B cell (primary cell): ENCODE measurements around the gene RAB3D. TPM values are rescaled to one million over a fixed set of nuclear protein-coding genes. Genes with fewer than 3 reads are reported as not detected.

Experiments used
- ATAC-seq: fragments of 200-7000 bp; cut with Tn5 transposase; one replicate; pipeline ENCODE4 v1.10.0; 2021; ENCODE audit warnings: low read depth, mild to moderate bottlenecking, moderate number of reproducible peaks, moderate library complexity
- CTCF ChIA-PET: fragments of 350-600 bp; sonication (Branson Sonifier 250); formaldehyde crosslinking; loops from one replicate; lab custom pipeline; 2021; ENCODE audit warnings: antibody characterized with exemption, inconsistent platforms; lab: Charles Lee
- POLR2A ChIA-PET: fragments of 350-600 bp; sonication (Branson Sonifier 250); formaldehyde crosslinking; loops from one replicate; lab custom pipeline; 2021; ENCODE audit warnings: antibody characterized with exemption; lab: Charles Lee
- DNase-seq: peaks from one replicate; pipeline ENCODE4 v3.0.0; 2013
- H2AFZ ChIP-seq: 2 replicates; pipeline ENCODE4 v1.6.1; 2012; ENCODE audit warnings: mild to moderate bottlenecking, low read depth, low read length; ENCODE audit not compliant: insufficient read depth, poor library complexity, severe bottlenecking
- H3K27ac ChIP-seq, 2 donors: 1 replicate in 1 of 2; 2 replicates in 1 of 2; pipeline ENCODE4 v1.5.1; 2012 to 2013; ENCODE audit warnings: low read length in 2 of 2, mild to moderate bottlenecking in 2 of 2, moderate library complexity in 1 of 2
- H3K27me3 ChIP-seq, 4 experiments: fragments of 200-600 bp in 1 of 4; sonication (generic) in 1 of 4; replicated peaks in 1 of 4; 1 replicate in 2 of 4; 2 replicates in 2 of 4; pipeline versions ENCODE4 v1.6.1 to v1.7.0; 2013 to 2016; ENCODE audit warnings: low read length in 3 of 4, mild to moderate bottlenecking in 2 of 4, mixed read lengths in 1 of 4, moderate library complexity in 1 of 4; ENCODE audit not compliant: insufficient read depth in 4 of 4, control insufficient read depth in 3 of 4; ENCODE audit errors: control extremely low read depth in 1 of 4
- H3K36me3 ChIP-seq, 2 experiments: replicated peaks in 1 of 2; 1 replicate in 1 of 2; 2 replicates in 1 of 2; pipeline versions ENCODE4 v1.6.1 to v1.7.1; 2013; ENCODE audit warnings: low read length in 1 of 2; ENCODE audit not compliant: insufficient read depth in 2 of 2, control insufficient read depth in 1 of 2; ENCODE audit errors: control extremely low read depth in 1 of 2, extremely low read depth in 1 of 2
- H3K4me1 ChIP-seq, 2 donors: fragments of 200-600 bp in 1 of 2; sonication (generic) in 1 of 2; 1 replicate in 1 of 2; 2 replicates in 1 of 2; pipeline versions ENCODE4 v1.5.1 to v1.6.1; 2013 to 2017; ENCODE audit warnings: low read length in 2 of 2; ENCODE audit not compliant: control insufficient read depth in 2 of 2, insufficient read depth in 2 of 2
- H3K4me2 ChIP-seq: replicated peaks from 2 replicates; pipeline ENCODE3; 2012; ENCODE audit warnings: mild to moderate bottlenecking, low read depth, low read length; ENCODE audit not compliant: poor library complexity, severe bottlenecking
- H3K4me3 ChIP-seq, 5 experiments: fragments of 200-600 bp in 1 of 5; sonication (generic) in 1 of 5; 1 replicate in 3 of 5; 2 replicates in 2 of 5; pipeline versions ENCODE4 v1.5.1 to v1.7.0; 2011 to 2016; ENCODE audit warnings: low read length in 4 of 5, mild to moderate bottlenecking in 4 of 5, low read depth in 2 of 5, control low read depth in 1 of 5, moderate library complexity in 1 of 5; ENCODE audit not compliant: insufficient read depth in 1 of 5; ENCODE audit errors: control extremely low read depth in 1 of 5, extremely low read depth in 1 of 5
- H3K79me2 ChIP-seq: fragments of 200-600 bp; sonication (generic); one replicate; pipeline ENCODE4 v1.6.0; 2016; ENCODE audit warnings: low read length; ENCODE audit not compliant: control insufficient read depth, insufficient read depth
- H3K9ac ChIP-seq: fragments of 200-600 bp; sonication (generic); 2 replicates; pipeline ENCODE4 v1.6.1; 2017; ENCODE audit warnings: mild to moderate bottlenecking, low read length, moderate library complexity
- H3K9me3 ChIP-seq, 3 donors: one replicate each; pipeline versions ENCODE4 v1.6.1 to v1.7.1; 2013; ENCODE audit warnings: low read length in 2 of 3; ENCODE audit not compliant: control insufficient read depth in 2 of 3, insufficient read depth in 1 of 3; ENCODE audit errors: control extremely low read depth in 1 of 3
- H4K20me1 ChIP-seq: 2 replicates; pipeline ENCODE4 v1.6.0; 2012; ENCODE audit warnings: mild to moderate bottlenecking, low read length; ENCODE audit not compliant: insufficient read depth, control insufficient read depth, poor library complexity, severe bottlenecking
- H3K27ac Mint-ChIP-seq: one replicate; pipeline ENCODE4 v1.8.0; 2021; ENCODE audit warnings: mixed read lengths
- H3K27me3 Mint-ChIP-seq: one replicate; pipeline ENCODE4 v1.8.0; 2021; ENCODE audit warnings: mixed read lengths
- H3K4me1 Mint-ChIP-seq: one replicate; pipeline ENCODE4 v1.8.0; 2021; ENCODE audit warnings: mixed read lengths
- H3K4me3 Mint-ChIP-seq: one replicate; pipeline ENCODE4 v1.8.0; 2021; ENCODE audit warnings: mixed read lengths
- H3K9me3 Mint-ChIP-seq: one replicate; pipeline ENCODE4 v1.8.0; 2022; ENCODE audit warnings: mixed read lengths; ENCODE audit not compliant: insufficient read depth
- EZH2 ChIP-seq: IDR thresholded peaks from 2 replicates; pipeline ENCODE4 v1.6.1; 2012; ENCODE audit warnings: borderline replicate concordance, low read depth, mild to moderate bottlenecking, moderate library complexity, low read length; ENCODE audit not compliant: insufficient read depth, poor library complexity, severe bottlenecking
- WGBS: methylation state at CpG from one replicate; pipeline ENCODE4 v1.1.5; 2013; ENCODE audit warnings: missing lambda C conversion rate; ENCODE audit not compliant: insufficient coverage; 5-methylcytosine and 5-hydroxymethylcytosine counted together
- intact Hi-C: fragments of 100-400 bp; cut with micrococcal nuclease; formaldehyde crosslinking; loops from one replicate; pipeline ENCODE4 v1.10.0; 2022
- polyA plus RNA-seq: library from polyadenylated mRNA; depleted of rRNA; stranded (reverse); fragments of >200 nt; gene quantifications from 2 replicates; pipeline ENCODE4 v1.2.3, GENCODE V29; 2012
- total RNA-seq, 2 donors: library from RNA; stranded (reverse); fragments of 120-200 nt in 1 of 2; gene quantifications; 1 replicate in 1 of 2; 2 replicates in 1 of 2; pipeline versions ENCODE4 v1.2.3 to v1.2.4, GENCODE V29; 2013 to 2022
- TF ChIP-seq, protein P1 (sequence below): fragments of 200-600 bp; IDR thresholded peaks from one replicate; pipeline ENCODE4 v1.8.0; 2022; ENCODE audit warnings: antibody characterized with exemption, mild to moderate bottlenecking

RAB3D gene
- total and polyA plus RNA-seq, 2 donors (not counting 1 experiment from before 2014, with no cell fraction given): 5.3 to 8.9 TPM

DNA sequence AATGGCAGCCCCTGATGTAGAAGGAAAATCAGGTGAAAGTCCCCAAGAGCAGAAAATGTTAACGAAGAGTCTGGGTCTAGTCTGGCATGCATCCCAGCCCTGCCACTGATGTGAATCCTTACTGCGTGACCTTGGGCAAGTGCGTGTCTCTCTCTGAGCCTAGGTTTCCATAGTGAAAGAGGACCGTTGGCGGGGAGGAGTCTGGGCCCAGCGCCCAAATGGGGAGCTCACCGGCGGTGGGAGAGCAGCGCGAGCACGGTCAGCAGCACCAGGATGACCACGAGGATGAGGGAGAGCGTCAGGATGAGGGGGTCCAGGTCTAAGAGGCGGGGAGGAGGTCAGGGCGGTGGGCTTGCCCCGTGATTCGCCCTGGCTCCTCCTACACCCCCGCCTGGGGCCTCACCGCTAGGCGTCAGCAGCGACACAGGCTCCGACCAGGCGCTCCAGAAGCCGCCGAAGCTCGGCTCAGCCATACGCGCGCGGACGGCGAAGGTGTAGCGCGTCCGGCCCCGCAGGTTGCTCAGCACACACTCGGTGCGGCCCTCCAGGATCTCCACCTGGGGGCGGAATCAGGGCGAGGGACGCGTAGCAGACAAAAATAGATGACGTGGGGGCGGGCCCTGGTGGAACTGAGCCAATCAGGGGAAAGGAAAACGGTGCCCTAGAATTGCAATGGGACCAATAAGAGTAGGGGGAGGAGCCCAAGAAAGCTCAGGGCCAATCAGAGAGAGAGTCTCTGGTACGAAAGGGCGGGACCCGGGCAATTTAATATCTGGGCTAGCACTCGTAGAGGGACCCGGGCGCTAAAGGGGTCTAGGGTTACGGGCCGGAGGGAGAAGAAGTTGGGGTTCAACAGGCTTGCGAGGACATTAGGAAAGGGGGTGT is 41.4 kb upstream of the RAB3D start:
- Histone ChIP-seq H3K9me3 (peaks cover 0 to 11% (median 0%) of the 10 kb centered on the region in 3 donors), H4K20me1 (no peaks in the 10 kb centered on the region), H2AFZ (peak overlapping the region; percentile 81), H3K79me2 (peaks cover 9% of the 10 kb centered on the region), H3K36me3 (no peaks in the 10 kb centered on the region), H3K27me3 (peaks cover 0 to 6% (median 2%) of the 10 kb centered on the region in 4 experiments), H3K27ac (peak overlapping the region; percentile 87 to 93), H3K4me3 (peak overlapping the region; percentile 51 to 65 (median 60)), H3K9ac (peak overlapping the region; percentile 68), H3K4me1 (peaks cover 46 to 57% of the 10 kb centered on the region in 2 donors), H3K4me2 (peak overlapping the region; percentile 91)
- ChIA-PET POLR2A (interaction anchor here (0.5 to 2.0 kb wide), 9 partner anchors 35 to 606 kb away, joined by 3 to 16 read pairs (median 5); partner anchors contain the start of genes CCDC159, ODAD3, PRKCSH and RGL3), CTCF (interaction anchor here (0.6 to 4.0 kb wide), 36 partner anchors 10 to 516 kb away, joined by 3 to 41 read pairs (median 4); partner anchors contain the start of genes CCDC159, ELAVL3, ELOF1 and ODAD3)
- Mint-ChIP-seq H3K4me3 (peak overlapping the region; percentile 94), H3K27ac (peak overlapping the region; percentile 95), H3K4me1 (peaks cover 48% of the 10 kb centered on the region), H3K27me3 (no peaks in the 10 kb centered on the region), H3K9me3 (no peaks in the 10 kb centered on the region)
- WGBS: 1% methylated on average over 54 of the region's 54 CpGs
- DNase-seq (peak; percentile 99), ATAC-seq (peak; percentile 82)
- TF ChIP-seq, protein P1, sequence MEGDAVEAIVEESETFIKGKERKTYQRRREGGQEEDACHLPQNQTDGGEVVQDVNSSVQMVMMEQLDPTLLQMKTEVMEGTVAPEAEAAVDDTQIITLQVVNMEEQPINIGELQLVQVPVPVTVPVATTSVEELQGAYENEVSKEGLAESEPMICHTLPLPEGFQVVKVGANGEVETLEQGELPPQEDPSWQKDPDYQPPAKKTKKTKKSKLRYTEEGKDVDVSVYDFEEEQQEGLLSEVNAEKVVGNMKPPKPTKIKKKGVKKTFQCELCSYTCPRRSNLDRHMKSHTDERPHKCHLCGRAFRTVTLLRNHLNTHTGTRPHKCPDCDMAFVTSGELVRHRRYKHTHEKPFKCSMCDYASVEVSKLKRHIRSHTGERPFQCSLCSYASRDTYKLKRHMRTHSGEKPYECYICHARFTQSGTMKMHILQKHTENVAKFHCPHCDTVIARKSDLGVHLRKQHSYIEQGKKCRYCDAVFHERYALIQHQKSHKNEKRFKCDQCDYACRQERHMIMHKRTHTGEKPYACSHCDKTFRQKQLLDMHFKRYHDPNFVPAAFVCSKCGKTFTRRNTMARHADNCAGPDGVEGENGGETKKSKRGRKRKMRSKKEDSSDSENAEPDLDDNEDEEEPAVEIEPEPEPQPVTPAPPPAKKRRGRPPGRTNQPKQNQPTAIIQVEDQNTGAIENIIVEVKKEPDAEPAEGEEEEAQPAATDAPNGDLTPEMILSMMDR: peak; percentile 89
- no peak for TF ChIP-seq EZH2
- intact Hi-C loops: loop anchor here (1.0 to 2.0 kb wide), 6 partner anchors 41 to 357 kb away; partner anchors contain the start of genes ODAD3, PRKCSH and ZNF823
